HG03354 (cell line): ENCODE data around the gene LGR4.

Experiments
- ATAC-seq: cut with Tn5 transposase; IDR thresholded peaks from one replicate; pipeline ENCODE4 v1.9.1; 2021; ENCODE audit warnings: mild to moderate bottlenecking; ENCODE audit not compliant: unreplicated experiment, poor library complexity, severe bottlenecking

The LGR4 gene

DNA sequence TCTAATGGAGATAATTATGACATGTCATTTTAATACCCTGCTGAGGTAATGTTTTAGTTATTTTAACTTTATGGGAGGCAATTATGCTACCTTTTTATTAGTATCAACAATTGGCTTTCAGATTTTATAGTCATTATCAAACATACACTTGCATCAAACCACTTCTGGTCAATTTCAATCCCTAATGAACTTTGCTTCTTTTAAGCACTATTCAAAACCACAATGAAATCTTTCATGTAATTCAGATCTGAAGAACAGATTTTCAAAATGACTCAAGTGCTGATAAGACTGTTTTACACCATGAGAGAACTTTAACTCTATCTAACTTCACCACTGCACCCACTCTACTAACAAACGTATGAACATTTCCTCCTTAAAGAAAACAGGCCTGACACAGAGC lies 83.7 kb downstream of the LGR4 start:
- no peak for ATAC-seq

GRCh38 chr11:27388001-27388400 lies 84.6 kb downstream of the LGR4 start:
- ATAC-seq, result no peak

GRCh38 chr11:27387362-27387761 lies 85.2 kb downstream of the LGR4 start:
- ATAC-seq, result no peak

DNA sequence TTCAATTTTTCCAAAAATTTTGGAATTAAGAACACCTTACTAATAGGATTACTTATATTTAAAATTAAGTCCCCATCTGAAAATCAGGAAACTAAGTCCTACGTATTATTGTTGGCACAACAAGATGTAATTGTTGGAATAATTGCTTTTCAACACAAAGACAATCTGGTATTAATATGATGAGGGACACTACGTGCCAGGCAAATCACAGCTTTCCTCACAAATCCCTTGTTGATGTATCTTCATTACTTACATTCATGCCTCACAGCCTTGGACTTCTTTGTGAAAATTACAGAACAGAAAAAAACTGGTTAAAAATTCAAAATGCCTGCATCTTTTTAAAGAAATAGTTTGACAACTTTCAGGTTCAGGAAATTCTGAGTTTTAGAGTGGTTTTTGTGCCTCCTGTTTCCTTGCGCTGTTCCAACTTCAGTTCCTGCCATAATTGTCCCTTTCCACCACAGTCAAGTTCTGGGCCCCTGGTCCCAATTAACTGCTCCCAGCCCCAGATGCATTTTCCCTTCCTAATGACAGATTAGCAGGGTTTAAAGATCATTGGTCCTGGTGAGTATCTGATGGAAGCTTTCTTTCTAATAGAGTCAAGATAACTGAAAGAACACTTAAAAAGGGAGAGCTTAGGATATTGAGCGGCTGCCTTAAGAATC lies 86.3 kb downstream of the LGR4 start:
- ATAC-seq, result no peak

- ATAC-seq, result no peak
Observed at GRCh38 chr11:27385245-27385644, 87.3 kb downstream of the LGR4 start.

DNA sequence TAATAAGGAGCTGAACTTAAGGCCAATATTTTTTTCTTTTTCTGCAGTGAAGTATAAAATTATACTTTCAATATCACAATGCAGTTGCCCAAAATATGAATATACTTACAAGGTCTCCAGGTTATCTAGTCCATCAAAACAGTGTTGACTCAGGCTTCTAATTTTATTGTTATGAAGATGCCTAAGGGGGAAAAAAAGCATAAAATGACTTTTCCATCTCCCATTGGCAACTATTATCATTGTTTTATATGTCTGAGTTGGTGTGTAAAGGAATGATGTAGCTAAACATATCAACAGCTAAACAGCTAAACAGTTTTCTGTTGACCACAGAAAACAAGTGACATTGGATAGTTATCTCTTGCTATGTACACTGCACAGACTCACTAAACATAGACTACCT lies 88.4 kb downstream of the LGR4 start:
- no peak for ATAC-seq

DNA sequence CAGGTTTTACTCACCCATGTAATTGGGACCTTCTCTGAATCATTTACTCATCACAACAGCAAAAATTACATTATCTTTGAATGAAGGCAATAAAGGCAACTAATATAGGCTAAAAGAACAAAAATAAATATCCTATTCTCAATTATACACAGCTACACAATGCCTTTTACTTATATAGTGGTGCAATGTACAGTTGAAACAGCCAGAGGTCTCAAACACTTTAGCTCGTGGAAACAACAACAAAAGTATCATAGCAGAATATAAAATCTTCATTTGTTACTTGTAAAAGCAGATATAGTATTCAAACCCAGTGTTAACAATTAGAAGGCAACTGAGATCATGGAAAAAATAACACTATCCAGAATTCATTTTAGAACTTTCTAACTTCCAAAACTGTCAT lies 88.9 kb downstream of the LGR4 start:
- ATAC-seq, result no peak

DNA sequence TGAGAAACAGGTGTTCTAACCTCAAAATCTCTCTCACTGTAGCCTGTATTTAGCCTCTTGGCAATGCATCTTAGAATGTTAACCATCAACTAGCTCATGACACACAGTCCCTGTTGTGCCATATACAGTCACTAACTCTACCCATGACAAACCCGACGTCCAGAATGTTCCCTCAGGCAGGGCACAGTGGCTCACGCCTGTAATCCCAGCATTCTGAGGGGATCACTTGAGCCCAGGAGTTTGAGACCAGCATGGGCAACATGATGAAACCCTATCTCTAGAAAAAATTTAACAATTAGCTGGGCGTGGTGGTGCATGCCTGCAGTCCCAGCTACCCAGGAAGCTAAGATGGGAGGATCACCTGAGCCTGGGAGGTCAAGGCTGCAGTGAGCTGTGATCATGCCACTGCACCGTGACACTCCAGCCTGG lies 91.3 kb downstream of the LGR4 start:
- ATAC-seq, result peak; percentile 84

GRCh38 chr11:27380771-27381170 lies 91.8 kb downstream of the LGR4 start:
- ATAC-seq, result no peak

DNA sequence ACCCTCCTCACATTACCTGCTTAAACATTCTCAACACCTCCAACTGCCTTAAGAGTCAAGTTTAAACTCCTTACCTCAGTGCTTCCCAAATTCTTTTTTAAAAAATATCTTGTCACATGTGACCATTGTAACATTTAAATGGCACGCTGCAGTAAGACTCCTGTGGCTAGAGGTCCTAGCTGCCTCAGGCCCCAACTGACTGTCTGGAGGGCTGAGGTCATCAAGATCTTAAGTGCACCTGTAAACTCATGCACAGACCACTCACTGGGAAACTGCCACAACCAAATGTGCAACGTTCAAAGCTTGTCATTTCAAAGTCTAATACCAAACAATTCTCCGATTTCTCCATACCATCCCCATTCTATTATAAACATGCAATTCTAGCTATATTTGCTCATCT lies 93.1 kb downstream of the LGR4 start:
- no peak for ATAC-seq

GRCh38 chr11:27375370-27375769 lies 97.2 kb downstream of the LGR4 start:
- ATAC-seq, result no peak

GRCh38 chr11:27373856-27374602 lies 98.6 kb downstream of the LGR4 start:
- no peak for ATAC-seq

GRCh38 chr11:27373392-27373791 lies 99.2 kb downstream of the LGR4 start:
- ATAC-seq, result no peak

DNA sequence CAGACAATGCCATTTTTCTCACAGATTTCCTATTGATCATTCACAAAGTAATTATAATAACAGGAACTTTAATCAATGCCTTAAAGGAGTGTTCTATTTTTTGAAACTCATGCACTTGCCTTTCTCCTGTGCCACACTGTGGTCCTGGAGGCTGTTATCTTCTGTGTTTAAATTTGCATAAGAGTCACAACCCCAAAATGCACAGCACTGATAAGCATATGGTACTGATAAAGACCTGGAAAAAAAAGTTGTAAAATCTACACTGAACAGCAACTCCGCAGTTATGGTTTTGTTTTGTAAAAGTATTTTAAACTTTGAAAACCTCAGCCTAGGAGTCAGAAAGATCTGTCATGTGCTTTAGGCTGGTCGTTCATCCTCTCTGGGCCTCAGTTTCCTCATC lies 100.4 kb downstream of the LGR4 start:
- no peak for ATAC-seq

DNA sequence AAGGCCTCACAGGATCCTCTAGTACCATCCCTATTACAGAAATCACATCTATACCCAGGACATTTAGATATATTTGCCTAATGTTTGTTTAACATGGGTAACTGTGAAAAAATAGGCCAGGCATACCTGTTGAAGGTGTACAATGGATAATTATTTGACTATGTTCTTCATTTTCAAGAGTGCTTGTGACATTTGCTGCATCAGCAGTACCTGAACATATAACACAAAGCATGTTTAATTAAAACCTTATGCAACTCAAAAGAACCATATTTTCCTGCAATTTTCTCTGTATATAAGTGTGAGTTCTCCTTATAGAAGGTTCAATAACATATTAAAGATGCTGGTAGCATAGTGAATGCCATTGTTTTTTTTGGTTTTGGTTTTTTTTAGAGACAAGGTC lies 101.1 kb downstream of the LGR4 start:
- ATAC-seq, result no peak

- no peak for ATAC-seq
Observed at GRCh38 chr11:27370374-27370773, 102.2 kb downstream of the LGR4 start.

GRCh38 chr11:27367881-27368280 lies 104.7 kb downstream of the LGR4 start:
- ATAC-seq, result no peak

- no peak for ATAC-seq
Observed at GRCh38 chr11:27363576-27364117, 108.9 kb downstream of the LGR4 start.

- peak; percentile 99 for ATAC-seq
Observed at GRCh38 chr11:27362749-27363575, 109.6 kb downstream of the LGR4 start, which contains the start of gene CCDC34. CCDC34 (minus strand) TSS chr11:27363215; CDS start chr11:27363194, 21 bp downstream.
